Body of pancreas (tissue), 4 donors: ENCODE measurements around the gene CEND1.

Experiments
- POLR2A ChIP-seq, 3 donors: fragments of 450-650 bp; IDR thresholded peaks; one replicate each; pipeline ENCODE4 v1.6.1; 2016; ENCODE audit warnings: antibody characterized with exemption in 3 of 3, mild to moderate bottlenecking in 2 of 3
- TF ChIP-seq, protein P1 (sequence below), 7 experiments: fragments of 450-650 bp in 4 of 7; fragments of 200-600 bp in 3 of 7; sonication (generic) in 3 of 7; IDR thresholded peaks; one replicate each; pipeline ENCODE4 v1.5.1; 2016 to 2019; ENCODE audit warnings: antibody characterized with exemption in 7 of 7

DNA sequence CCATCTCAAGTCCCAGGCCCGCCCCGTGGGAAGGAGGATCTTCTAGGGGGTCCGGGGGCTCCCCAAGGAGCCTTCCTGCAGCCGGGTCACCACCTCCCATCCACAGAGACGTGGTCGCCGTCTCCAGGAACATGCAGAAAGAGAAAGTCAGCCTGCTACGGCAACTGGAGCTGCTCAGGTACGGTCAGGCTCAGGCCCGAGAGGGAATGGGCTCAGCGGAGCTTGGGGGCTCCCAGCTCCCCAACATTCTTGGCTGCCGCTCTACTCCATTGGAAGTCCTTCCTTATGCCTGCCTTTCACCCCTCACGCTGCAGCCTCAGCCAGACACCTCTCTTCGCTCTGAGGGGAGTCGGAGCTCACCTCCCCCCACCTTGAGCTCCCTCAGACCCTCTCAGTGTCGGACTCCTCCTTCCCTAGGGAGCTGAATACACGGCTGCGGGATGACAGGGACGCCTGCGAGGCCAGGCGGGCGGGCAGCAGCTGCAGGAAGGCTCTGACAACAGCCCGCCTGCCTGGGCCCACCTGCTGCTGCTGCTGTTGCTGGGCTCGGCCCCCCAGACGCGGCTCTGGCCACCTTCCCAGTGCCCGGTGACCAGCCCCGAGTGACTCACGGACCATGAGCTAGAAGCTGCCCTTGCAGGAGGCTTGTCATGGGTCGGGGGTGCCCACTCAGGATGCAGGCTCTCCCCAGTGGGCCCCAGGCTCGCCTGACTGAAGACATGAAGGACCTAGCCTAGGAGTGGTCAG lies 41.4 kb upstream of the CEND1 start:
- TF ChIP-seq POLR2A (IDR thresholded peaks at IDR 0.05) = no peak
- TF ChIP-seq, protein P1, sequence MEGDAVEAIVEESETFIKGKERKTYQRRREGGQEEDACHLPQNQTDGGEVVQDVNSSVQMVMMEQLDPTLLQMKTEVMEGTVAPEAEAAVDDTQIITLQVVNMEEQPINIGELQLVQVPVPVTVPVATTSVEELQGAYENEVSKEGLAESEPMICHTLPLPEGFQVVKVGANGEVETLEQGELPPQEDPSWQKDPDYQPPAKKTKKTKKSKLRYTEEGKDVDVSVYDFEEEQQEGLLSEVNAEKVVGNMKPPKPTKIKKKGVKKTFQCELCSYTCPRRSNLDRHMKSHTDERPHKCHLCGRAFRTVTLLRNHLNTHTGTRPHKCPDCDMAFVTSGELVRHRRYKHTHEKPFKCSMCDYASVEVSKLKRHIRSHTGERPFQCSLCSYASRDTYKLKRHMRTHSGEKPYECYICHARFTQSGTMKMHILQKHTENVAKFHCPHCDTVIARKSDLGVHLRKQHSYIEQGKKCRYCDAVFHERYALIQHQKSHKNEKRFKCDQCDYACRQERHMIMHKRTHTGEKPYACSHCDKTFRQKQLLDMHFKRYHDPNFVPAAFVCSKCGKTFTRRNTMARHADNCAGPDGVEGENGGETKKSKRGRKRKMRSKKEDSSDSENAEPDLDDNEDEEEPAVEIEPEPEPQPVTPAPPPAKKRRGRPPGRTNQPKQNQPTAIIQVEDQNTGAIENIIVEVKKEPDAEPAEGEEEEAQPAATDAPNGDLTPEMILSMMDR (IDR thresholded peaks at IDR 0.05) = no peak
